Nephron (organoid): ENCODE results near the gene ARGFX.

Source experiments
- H3K27ac Mint-ChIP-seq, 3 experiments: 2 replicates each; pipeline ENCODE4 v1.8.0; 2020; ENCODE audit warnings: mixed read lengths in 3 of 3, mild to moderate bottlenecking in 2 of 3, moderate library complexity in 1 of 3
- H3K27me3 Mint-ChIP-seq: 2 replicates; pipeline ENCODE4 v1.8.0; 2021; ENCODE audit warnings: low read depth, mild to moderate bottlenecking, moderate library complexity, mixed read lengths
- H3K36me3 Mint-ChIP-seq: 2 replicates; pipeline ENCODE4 v1.8.0; 2020; ENCODE audit warnings: low read depth, mixed read lengths
- H3K4me1 Mint-ChIP-seq: 2 replicates; pipeline ENCODE4 v1.8.0; 2020; ENCODE audit warnings: mixed read lengths
- H3K4me3 Mint-ChIP-seq, 3 experiments: 2 replicates each; pipeline ENCODE4 v1.8.0; 2020; ENCODE audit warnings: mild to moderate bottlenecking in 3 of 3, mixed read lengths in 3 of 3, moderate library complexity in 2 of 3
- H3K9me3 Mint-ChIP-seq: 2 replicates; pipeline ENCODE4 v1.8.0; 2020; ENCODE audit warnings: mixed read lengths
- CTCF ChIP-seq, 3 experiments: fragments of 200-600 bp; sonication (generic); IDR thresholded peaks; one replicate each; pipeline ENCODE4 v1.5.0; 2021; ENCODE audit warnings: antibody characterized with exemption in 3 of 3; ENCODE audit not compliant: unreplicated experiment in 3 of 3

The ARGFX gene

GRCh38 chr3:121606106-121606505, 38.4 kb downstream of the ARGFX start:
- no peak for TF ChIP-seq CTCF (IDR thresholded peaks at IDR 0.05; ENCODE audit: unreplicated experiment in 3 of 3)
- no peaks in the 10 kb centered on the region for H3K36me3 Mint-ChIP-seq

More at GRCh38 chr3:121606106-121606505, 38.4 kb downstream of the ARGFX start:
- Mint-ChIP-seq H3K27ac (no peak overlapping the region), H3K4me3 (no peak overlapping the region), H3K9me3 (no peaks in the 10 kb centered on the region), H3K27me3 (peaks cover 4% of the 10 kb centered on the region), H3K4me1 (no peaks in the 10 kb centered on the region)
